Common myeloid progenitor, CD34-positive (primary cell): ENCODE data around the gene TMED4.

Experiments used
- CTCF ChIA-PET: fragments of 350-600 bp; sonication (Branson Sonifier 250); formaldehyde crosslinking; loops from one replicate; lab custom pipeline; 2021; ENCODE audit warnings: antibody characterized with exemption; lab: Charles Lee
- POLR2A ChIA-PET: fragments of 350-600 bp; sonication (Branson Sonifier 250); formaldehyde crosslinking; loops from one replicate; lab custom pipeline; 2021; ENCODE audit warnings: antibody characterized with exemption; lab: Charles Lee
- DNase-seq, 3 donors: peaks; one replicate each; pipeline versions ENCODE4 v3.0.0 to v3.0.0-alpha.2; 2013
- H3K27ac ChIP-seq, 2 experiments: 1 replicate in 1 of 2; 2 replicates in 1 of 2; pipeline ENCODE4 v1.7.0; 2013; ENCODE audit warnings: inconsistent platforms in 2 of 2, low read length in 2 of 2, mild to moderate bottlenecking in 2 of 2, low read depth in 1 of 2, moderate library complexity in 1 of 2; ENCODE audit not compliant: severe bottlenecking in 2 of 2, insufficient read depth in 1 of 2, poor library complexity in 1 of 2
- H3K27me3 ChIP-seq, 5 experiments: replicated peaks in 2 of 5; 1 replicate in 3 of 5; 2 replicates in 2 of 5; pipeline versions ENCODE4 v1.6.1 to v1.7.0; 2013; ENCODE audit warnings: low read length in 4 of 5, mild to moderate bottlenecking in 2 of 5, moderate library complexity in 2 of 5, inconsistent platforms in 1 of 5; ENCODE audit not compliant: insufficient read depth in 5 of 5, control insufficient read depth in 4 of 5
- H3K36me3 ChIP-seq, 4 experiments: 1 replicate in 2 of 4; 2 replicates in 2 of 4; pipeline versions ENCODE4 v1.6.1 to v1.7.0; 2013; ENCODE audit warnings: low read length in 3 of 4, control low read depth in 1 of 4, mild to moderate bottlenecking in 1 of 4; ENCODE audit not compliant: control insufficient read depth in 4 of 4, insufficient read depth in 4 of 4
- H3K4me1 ChIP-seq, 4 experiments: 1 replicate in 3 of 4; 2 replicates in 1 of 4; pipeline versions ENCODE4 v1.6.1 to v1.7.1; 2013; ENCODE audit warnings: low read length in 3 of 4, mild to moderate bottlenecking in 3 of 4, control low read depth in 1 of 4, inconsistent platforms in 1 of 4, moderate library complexity in 1 of 4; ENCODE audit not compliant: control insufficient read depth in 4 of 4, insufficient read depth in 4 of 4; ENCODE audit errors: control extremely low read depth in 1 of 4
- H3K4me3 ChIP-seq, 7 experiments: 1 replicate in 4 of 7; 2 replicates in 3 of 7; pipeline versions ENCODE4 v1.5.1 to v1.7.0; 2013; ENCODE audit warnings: mild to moderate bottlenecking in 7 of 7, low read length in 6 of 7, moderate library complexity in 6 of 7, inconsistent platforms in 2 of 7, low read depth in 2 of 7, control low read depth in 1 of 7; ENCODE audit not compliant: insufficient read depth in 4 of 7, control insufficient read depth in 1 of 7; ENCODE audit errors: extremely low read depth in 1 of 7
- H3K9me3 ChIP-seq, 5 experiments: 1 replicate in 4 of 5; 2 replicates in 1 of 5; pipeline versions ENCODE4 v1.6.1 to v1.7.1; 2013; ENCODE audit warnings: low read length in 4 of 5, mild to moderate bottlenecking in 2 of 5, inconsistent platforms in 1 of 5, low read depth in 1 of 5, moderate library complexity in 1 of 5; ENCODE audit not compliant: control insufficient read depth in 4 of 5, insufficient read depth in 2 of 5; ENCODE audit errors: control extremely low read depth in 1 of 5
- WGBS: methylation state at CpG from one replicate; pipeline ENCODE4 v1.1.5; 2013; ENCODE audit not compliant: insufficient coverage; 5-methylcytosine and 5-hydroxymethylcytosine counted together

TMED4 gene

GRCh38 chr7:44536090-44536489, 45.9 kb downstream of the TMED4 start:
- 93% methylated on average over 9 of the region's 10 CpGs for WGBS
- no peaks in the 10 kb centered on the region for H3K27me3 ChIP-seq
- H3K36me3 ChIP-seq = no peaks in the 10 kb centered on the region
- DNase-seq = no peak
- no peaks in the 10 kb centered on the region for H3K4me1 ChIP-seq
- ChIA-PET POLR2A (no interaction called here), CTCF (interaction anchor here (1.6 to 3.6 kb wide), 2 partner anchors 12 to 29 kb away, joined by 5 to 14 read pairs; no protein-coding TSS in a partner anchor)
- H3K27ac ChIP-seq = no peak overlapping the region
- no peak overlapping the region for H3K4me3 ChIP-seq
- H3K9me3 ChIP-seq = no peaks in the 10 kb centered on the region

GRCh38 chr7:44535348-44536064, 46.5 kb downstream of the TMED4 start:
- Histone ChIP-seq H3K9me3 (no peaks in the 10 kb centered on the region), H3K27ac (no peak overlapping the region), H3K4me3 (no peak overlapping the region), H3K36me3 (no peaks in the 10 kb centered on the region), H3K4me1 (no peaks in the 10 kb centered on the region), H3K27me3 (no peaks in the 10 kb centered on the region)
- WGBS = 98% methylated on average over 8 of the region's 8 CpGs
- ChIA-PET CTCF (interaction anchor here (0.8 to 3.6 kb wide), 5 partner anchors 10 to 46 kb away, joined by 3 to 14 read pairs (median 4); no protein-coding TSS in a partner anchor), POLR2A (no interaction called here)
- no peak for DNase-seq

GRCh38 chr7:44534501-44534900, 47.5 kb downstream of the TMED4 start:
- H3K4me1 ChIP-seq = no peaks in the 10 kb centered on the region
- H3K4me3 ChIP-seq = no peak overlapping the region
- DNase-seq = peak; percentile 22 to 63 (median 61)
- H3K36me3 ChIP-seq = no peaks in the 10 kb centered on the region
- WGBS = 87% methylated on average over 5 of the region's 7 CpGs
- POLR2A ChIA-PET = no interaction called here
- H3K27me3 ChIP-seq = no peaks in the 10 kb centered on the region
- CTCF ChIA-PET = interaction anchor here (0.8 to 3.6 kb wide), 9 partner anchors 12 to 320 kb away, joined by 3 to 14 read pairs (median 3); no protein-coding TSS in a partner anchor
- H3K9me3 ChIP-seq = no peaks in the 10 kb centered on the region
- no peak overlapping the region for H3K27ac ChIP-seq

- no peak overlapping the region for H3K4me3 ChIP-seq
- ChIA-PET POLR2A (no interaction called here), CTCF (interaction anchor here (0.8 to 3.6 kb wide), 9 partner anchors 11 to 320 kb away, joined by 3 to 14 read pairs (median 3); no protein-coding TSS in a partner anchor)
- H3K9me3 ChIP-seq = no peaks in the 10 kb centered on the region
- no peak for DNase-seq
- H3K4me1 ChIP-seq = no peaks in the 10 kb centered on the region
- H3K27ac ChIP-seq = no peak overlapping the region
- H3K36me3 ChIP-seq = no peaks in the 10 kb centered on the region
- WGBS = 95% methylated on average over 4 of the region's 5 CpGs
- H3K27me3 ChIP-seq = no peaks in the 10 kb centered on the region
Observed at GRCh38 chr7:44534087-44534486, 47.9 kb downstream of the TMED4 start.

GRCh38 chr7:44533301-44534055, 48.6 kb downstream of the TMED4 start:
- Histone ChIP-seq H3K4me1 (no peaks in the 10 kb centered on the region), H3K27me3 (no peaks in the 10 kb centered on the region), H3K9me3 (no peaks in the 10 kb centered on the region), H3K4me3 (no peak overlapping the region), H3K27ac (no peak overlapping the region), H3K36me3 (no peaks in the 10 kb centered on the region)
- ChIA-PET CTCF (interaction anchor here (1.6 kb wide), 2 partner anchors 14 to 319 kb away, joined by 3 to 4 read pairs; no protein-coding TSS in a partner anchor), POLR2A (no interaction called here)
- DNase-seq = no peak
- 98% methylated on average over 7 of the region's 8 CpGs for WGBS

- no peaks in the 10 kb centered on the region for H3K4me1 ChIP-seq
- POLR2A ChIA-PET = no interaction called here
- H3K4me3 ChIP-seq = no peak overlapping the region
- no peaks in the 10 kb centered on the region for H3K36me3 ChIP-seq
- H3K27ac ChIP-seq = no peak overlapping the region
- H3K27me3 ChIP-seq = no peaks in the 10 kb centered on the region
- 90% methylated on average over 9 of the region's 17 CpGs for WGBS
- no peak for DNase-seq
- peaks cover 0 to 10% (median 6%) of the 10 kb centered on the region in 5 experiments for H3K9me3 ChIP-seq
- CTCF ChIA-PET = no interaction called here
Observed at GRCh38 chr7:44531421-44532380, 50.3 kb downstream of the TMED4 start.
